ENCODE data around the gene ATXN10.

DNA sequence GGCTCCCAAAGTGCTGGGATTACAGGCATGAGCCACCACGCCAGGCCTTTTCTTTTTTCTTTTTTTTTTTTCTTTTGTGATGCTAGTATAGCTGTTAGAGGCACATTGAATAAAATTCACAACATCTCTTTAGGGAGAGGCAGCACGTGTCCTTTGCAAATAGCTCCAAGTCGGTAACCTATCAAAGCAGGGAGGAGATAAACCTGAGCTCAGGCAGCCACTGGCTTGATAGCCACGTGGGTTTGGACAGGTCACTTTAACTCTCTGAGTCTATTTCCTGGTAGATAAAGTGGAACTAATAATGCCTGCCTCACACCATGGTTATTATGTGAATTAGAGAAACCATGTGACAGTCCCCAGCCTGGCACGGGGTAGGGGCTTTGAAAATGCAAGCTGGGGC, 43.1 kb upstream of the ATXN10 start:
- TF ChIP-seq, protein P1, sequence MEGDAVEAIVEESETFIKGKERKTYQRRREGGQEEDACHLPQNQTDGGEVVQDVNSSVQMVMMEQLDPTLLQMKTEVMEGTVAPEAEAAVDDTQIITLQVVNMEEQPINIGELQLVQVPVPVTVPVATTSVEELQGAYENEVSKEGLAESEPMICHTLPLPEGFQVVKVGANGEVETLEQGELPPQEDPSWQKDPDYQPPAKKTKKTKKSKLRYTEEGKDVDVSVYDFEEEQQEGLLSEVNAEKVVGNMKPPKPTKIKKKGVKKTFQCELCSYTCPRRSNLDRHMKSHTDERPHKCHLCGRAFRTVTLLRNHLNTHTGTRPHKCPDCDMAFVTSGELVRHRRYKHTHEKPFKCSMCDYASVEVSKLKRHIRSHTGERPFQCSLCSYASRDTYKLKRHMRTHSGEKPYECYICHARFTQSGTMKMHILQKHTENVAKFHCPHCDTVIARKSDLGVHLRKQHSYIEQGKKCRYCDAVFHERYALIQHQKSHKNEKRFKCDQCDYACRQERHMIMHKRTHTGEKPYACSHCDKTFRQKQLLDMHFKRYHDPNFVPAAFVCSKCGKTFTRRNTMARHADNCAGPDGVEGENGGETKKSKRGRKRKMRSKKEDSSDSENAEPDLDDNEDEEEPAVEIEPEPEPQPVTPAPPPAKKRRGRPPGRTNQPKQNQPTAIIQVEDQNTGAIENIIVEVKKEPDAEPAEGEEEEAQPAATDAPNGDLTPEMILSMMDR (IDR thresholded peaks at IDR 0.05 in 2 of 3, conservative IDR thresholded peaks at IDR 0.05 in 1 of 3; ENCODE audit: control insufficient read depth in 2 of 3, extremely low read depth in 1 of 3, insufficient read depth in 1 of 3, low read depth in 3 of 3, low read length in 3 of 3) = no peak
- TF ChIP-seq, protein P2, sequence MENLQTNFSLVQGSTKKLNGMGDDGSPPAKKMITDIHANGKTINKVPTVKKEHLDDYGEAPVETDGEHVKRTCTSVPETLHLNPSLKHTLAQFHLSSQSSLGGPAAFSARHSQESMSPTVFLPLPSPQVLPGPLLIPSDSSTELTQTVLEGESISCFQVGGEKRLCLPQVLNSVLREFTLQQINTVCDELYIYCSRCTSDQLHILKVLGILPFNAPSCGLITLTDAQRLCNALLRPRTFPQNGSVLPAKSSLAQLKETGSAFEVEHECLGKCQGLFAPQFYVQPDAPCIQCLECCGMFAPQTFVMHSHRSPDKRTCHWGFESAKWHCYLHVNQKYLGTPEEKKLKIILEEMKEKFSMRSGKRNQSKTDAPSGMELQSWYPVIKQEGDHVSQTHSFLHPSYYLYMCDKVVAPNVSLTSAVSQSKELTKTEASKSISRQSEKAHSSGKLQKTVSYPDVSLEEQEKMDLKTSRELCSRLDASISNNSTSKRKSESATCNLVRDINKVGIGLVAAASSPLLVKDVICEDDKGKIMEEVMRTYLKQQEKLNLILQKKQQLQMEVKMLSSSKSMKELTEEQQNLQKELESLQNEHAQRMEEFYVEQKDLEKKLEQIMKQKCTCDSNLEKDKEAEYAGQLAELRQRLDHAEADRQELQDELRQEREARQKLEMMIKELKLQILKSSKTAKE (IDR thresholded peaks at IDR 0.05; ENCODE audit: low read depth, poor library complexity, severe bottlenecking) = no peak
- TF ChIP-seq FOXM1 (IDR thresholded peaks at IDR 0.05; ENCODE audit: low read depth, low read length) (no peak), ZSCAN29 (IDR thresholded peaks at IDR 0.05) (no peak)

Measured in GM12878 (cell line).